DMS 273 (cell line): ENCODE results near the gene TMC6.
"Not testable (repeated sequence)": the region's sequence is repeated elsewhere in the genome, so short reads cannot be mapped to it uniquely, and the experiment has no call there.

Experiments
- DNase-seq: peaks from one replicate; lab custom pipeline; 2025; ENCODE audit not compliant: unreplicated experiment; lab: John Stamatoyannopoulos, UW

TMC6 gene

DNA sequence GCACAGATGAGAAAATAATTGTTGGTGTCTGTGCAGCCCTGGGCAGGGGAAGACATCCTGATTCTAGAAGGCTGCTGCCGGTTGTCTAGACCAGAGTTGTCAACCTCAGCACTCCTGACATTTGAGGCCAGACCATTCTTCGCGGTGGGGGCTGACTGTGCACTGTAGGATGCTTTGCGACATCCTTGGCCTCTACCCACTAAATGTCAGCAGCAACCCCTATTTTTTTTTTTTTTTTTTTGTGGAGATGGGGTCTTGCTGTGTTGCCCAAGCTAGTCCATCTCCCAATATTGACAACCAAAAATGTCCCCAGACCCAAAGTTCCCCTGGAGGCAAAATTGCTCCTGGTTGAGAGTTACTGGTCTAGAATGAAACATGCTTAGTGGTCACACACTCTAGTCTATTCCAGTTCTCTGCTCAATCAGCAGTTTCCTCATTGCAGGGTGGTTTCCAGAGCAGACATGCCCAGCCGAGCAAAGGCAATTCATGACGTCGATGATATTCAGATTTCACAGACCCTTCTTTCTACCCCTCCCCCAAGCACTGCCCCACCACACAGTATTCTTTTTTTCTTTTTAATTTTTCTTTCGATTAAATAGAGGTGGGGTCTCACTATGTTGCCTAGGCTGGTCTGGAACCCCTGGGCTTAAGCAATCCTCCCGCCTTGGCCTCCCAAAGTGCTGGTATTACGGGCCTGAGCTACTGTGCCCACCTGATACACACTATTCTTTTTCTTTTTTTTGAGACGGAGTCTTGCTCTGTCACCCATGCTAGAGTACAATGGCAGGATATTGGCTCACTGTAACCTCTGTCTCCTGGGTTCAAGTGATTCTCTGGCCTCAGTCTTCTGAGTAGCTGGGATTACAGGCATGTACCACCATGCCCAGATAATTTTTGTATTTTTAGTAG is 26.6 kb upstream of the TMC6 start:
- no peak for DNase-seq

DNA sequence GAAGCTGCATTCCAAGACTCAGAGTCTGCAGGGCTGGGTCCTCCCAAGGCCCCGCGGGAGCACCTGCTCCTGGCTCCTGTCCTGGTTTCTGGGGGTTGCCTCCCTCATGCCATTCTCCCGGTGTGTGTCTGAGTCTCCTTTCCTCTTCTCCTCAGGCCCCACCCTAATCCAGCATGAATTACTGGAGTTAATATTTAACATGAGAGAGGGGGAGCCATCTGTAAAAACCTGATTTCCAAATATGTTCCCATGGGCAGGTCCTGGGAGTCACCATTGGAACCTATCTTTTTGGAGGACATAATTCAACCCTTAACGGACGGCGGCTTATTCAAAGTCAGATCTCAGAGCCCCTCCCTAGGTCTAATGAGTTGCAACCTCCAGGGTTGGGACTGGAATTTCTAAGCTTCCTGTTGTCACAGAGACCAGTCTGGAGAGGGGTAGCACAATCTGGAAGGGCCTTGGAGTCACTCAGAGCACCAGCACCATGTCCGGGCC is 23.0 kb upstream of the TMC6 start:
- DNase-seq: no peak

DNA sequence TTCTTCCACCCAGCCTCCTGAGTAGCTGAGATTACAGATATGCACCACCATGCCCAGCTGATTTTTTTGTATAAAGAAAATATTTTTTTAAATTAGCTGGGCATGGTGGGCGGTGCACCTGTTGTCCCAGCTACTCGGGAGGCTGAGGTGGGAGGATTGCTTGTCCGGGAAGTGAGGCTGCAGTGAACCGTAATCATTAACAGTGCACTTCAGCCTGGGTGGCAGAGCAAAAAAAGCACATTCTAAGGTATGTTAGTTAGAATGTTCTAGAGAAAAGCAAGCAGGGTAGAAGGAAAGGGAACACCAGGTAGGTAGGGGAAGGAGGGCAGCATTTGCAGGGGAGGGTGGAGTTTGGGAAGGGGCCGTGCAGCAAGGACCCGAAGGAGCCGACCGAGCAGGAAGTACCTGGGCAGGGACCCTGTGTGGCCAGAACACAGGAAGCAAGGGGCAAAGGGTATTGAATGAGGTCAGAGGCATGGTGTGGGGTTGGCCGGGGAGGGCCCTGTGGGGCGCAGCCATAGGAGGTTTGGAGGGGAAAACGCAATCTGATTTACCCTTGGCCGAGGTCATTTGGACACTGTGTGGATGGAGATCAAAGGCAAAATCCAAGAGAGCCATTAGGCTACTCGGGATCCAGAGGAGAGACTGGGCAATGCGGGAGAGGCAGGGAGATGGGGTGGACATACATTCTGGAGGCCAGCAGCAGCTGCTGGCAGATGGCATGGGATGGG is 19.9 kb upstream of the TMC6 start:
- no peak for DNase-seq

DNA sequence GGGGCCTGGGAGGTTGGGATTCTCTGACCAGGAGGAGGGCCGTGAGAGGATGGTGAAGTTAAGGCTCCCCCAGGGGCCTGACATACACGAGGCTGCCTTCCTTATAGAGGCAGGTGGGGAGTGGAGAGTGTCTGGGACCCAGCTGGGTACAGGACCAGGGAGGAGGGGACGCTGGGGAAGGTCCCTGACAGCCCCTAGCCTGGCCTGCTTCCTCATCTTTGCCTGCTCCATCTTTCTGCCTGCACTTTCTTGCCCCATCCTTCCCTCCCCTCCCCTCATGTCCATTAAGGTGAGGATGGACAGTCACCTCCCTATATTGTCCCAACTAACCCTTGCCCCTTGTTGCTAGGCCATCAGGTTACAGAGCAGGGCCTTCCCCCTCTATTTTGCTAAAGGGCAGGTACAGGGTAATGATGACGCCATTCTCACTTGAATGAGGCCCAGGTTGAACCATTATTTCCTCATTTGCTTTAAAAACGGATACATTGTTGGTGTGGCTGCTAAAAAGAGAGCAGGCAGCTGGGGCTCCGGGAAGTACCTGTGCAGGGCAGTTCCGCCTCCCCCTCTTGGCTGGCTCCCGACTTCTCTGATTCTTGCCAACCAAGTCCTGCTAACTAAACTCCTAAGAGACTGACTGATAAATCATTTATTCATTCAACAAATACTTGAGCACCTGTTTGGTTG is 18.9 kb upstream of the TMC6 start:
- DNase-seq: no peak

DNA sequence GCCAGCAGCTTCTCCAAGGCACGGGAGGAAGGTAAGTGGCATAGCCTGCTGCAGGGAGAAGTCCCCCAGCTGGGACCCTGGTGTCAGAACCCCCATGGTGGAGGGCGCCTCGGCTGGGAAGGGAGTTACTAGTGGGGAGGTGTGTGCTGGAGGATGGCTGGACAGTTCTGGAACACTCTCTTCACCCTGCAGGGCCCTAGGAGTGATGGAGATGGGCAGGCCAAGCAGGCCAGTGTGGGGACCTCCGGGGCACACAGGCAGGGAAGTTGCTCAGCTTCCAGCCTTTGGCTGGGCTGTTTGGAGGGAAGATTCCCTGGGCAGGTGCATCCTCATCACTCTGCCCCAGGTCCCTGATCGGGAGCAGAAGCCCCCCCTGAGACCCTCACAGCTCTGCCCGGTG is 18.3 kb upstream of the TMC6 start:
- DNase-seq: no peak

DNA sequence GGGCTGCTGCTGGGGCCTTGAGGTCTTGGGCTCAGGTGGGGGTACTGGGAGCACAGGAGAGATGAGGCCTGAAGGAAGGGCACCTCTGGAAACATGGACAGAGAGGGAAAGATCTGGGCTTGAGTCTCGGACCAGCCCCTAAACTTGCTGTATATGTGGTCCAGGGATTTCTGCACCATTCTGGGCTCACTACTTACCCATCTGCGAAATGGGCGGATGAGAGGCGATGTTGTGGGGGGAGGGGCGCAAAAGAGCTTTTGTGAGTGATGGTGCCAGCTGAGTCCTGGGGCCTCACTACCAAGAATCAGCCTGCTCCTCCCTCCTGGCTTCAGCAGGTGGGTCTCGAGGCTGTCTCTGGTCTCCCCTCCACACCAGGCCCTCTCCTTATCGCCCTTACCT is 17.9 kb upstream of the TMC6 start:
- DNase-seq: no peak

DNA sequence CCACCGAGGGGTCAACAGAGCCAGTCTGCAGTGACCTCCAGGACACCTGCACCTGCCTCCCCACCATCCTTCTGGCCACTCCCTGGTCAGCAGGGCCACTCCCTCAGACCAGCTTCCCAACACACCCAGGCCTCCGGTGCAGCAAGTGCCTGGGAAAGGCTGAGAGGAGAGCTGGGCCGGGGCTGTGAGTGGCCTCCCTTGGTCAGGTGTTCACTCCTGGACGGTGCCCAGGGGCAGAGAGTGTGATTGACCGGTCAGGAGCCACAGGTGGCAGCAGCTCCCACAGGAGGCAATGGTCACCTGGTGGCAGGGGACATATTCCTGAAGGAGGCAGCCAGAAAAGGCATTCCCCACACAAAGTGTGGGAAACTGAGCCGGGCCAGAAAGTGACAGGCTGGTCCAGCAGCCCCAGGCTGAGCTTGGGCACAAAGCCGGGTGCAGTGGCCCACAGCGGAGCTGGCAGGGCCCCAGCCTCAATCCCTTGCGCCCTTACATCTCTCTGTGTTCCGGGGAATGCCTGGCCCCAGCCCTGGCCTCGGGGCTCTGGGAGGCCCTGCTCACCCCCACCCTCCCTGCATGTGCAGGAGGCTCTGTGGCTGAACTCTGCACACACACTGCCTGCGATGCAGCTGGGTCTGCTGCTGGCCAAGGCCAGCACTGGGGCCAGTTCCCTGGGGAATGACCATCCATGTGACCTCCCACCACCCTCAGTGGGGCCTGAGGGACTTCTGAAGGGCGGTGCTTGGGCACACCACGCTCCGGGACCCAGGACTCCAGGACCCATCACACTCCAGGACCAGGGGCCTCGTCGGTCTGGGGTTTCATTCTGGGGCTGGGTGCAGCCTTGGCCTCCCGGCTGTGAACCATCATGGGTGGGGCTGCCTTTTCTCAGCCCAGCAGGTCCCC is 16.4 kb upstream of the TMC6 start:
- DNase-seq: no peak

DNA sequence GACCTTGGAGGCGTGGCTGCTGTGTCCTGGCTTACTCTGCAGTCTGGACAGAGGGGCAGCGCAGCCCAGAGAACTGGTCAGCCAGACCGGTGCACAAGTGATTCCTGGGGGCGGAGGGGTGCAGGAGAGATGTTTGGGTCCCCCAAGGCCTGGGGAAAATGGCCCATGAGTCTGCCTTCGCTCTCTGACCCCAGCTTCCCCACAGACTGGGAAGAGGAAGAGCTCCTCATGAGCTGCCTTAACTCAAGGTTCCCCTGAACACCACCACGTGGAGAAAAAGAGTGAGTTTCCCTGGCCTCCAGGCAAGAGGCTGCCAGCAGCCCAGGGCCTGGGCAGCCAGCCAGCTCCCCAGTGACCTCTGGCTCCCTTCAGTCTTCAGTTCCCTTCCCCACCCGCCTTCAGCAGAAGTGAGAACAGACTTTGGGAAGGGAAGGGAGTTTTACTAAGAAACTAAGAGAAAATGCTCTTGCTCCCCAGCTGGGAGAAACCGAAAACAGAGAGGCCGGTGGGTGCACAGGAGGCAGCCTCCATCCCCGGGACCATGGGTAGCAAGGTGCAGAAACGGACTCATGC is 15.7 kb upstream of the TMC6 start:
- DNase-seq: peak; percentile 83

DNA sequence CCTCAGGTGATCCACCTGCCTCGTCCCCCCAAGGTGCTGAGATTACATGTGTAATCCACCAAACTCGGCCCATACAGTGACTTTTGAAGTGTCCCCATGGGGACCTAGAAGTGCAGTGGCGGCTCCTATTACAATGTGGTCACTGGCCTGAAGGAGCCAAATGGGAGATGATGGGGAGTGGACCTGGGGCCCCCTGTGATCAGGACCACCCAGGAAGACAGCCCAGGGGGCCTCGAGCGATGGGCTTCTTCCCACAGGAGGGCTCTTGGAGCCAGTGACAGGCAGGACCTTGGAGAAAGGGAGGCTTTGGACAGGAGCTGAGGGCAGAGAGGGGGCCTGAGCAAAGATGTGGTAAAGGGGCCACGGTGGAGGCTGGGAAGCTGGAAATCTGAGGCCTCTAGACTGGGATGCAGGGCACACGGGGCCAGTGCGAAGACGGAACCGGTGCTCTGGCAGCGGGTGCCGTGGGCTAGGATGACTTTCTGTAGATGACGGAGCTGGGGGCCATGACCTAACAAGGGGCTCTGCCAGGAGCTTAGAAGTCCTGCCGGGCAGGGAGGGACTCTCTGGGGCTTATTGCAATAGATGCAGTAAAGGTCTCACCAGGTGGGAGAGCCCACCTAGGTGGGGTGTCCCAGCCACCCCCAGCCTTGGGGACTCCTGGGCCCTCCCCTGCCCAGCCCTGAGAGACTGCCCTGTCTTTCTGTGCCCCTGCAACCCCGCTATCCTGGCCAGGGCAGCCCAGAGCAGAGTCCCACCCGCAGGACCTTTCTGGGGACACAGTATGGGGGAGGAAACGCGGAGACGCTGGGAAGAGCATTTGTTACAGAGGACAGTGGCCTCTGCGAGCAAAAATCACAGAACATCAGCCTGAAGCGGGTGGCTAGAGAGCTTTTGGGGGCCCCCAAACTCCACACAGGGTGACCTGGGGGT is 14.9 kb upstream of the TMC6 start:
- DNase-seq: no peak

DNA sequence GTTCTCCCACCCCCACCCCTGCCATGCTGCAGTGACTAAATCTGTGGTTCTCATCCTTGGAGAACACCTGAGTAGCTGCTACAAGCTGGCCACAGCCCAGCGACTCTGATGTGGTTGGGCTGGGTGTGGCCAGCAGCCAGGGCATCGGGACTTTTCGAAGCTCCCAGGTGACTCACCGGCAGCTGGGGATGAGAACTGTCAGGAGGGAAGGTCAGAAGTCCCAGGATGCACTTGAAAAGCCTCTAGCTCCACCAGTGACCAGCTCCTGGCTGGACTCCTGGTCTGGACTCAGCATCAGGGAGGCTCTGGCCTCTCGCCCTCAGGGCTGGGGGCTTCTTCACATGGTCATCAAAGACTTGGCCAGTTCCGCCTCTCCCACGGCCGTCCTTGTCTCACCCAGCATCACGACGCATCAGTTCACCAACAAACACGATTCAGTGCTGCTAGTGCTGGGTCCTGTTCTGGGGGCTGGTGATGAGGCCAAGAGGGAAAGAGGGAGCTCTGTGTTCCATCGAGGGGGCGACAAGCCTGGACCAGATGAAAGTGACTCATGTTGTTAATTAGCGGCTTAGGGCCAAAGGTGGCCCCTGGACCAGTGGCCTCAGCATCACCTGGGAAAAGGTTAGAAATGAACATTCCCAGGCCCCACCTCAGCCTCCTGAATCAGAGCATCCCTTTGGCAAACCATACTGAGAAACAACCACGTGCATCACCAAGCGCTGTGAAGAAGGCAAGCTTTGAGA is 13.7 kb upstream of the TMC6 start:
- DNase-seq: no peak

DNA sequence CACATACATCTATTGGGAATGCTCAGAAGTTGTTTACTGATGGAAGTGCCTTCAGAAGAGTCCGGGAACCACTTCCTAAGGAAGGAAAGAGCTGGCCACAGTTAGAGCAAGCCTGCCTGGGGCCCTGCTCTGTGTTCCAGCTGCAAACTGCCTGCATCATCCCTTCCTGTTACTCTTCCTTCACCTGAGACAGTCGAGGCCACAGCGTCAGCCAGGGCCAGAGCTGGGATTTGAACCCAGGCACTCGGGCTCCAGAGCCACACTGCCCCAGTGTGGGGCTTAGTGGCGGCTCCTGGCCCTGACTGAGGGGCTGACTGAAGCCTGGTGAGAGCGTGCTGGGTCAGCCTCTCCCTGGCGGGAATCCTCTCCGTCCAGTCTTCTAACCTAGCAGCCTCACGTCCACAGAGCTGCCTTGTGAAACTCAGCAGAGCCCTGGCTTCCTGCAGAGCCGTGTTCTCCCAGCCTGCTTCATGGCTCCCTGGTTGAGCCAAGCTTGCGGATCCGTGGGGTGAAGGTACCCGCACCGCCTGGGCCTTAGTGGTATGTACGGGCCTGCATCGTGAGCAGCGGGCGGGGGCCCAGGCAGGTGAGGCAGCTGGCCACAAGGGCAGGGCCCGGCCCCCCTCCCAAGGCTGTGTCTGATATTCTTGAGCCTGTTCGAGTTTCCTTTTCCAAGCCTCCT is 13.0 kb upstream of the TMC6 start:
- DNase-seq: no peak

DNA sequence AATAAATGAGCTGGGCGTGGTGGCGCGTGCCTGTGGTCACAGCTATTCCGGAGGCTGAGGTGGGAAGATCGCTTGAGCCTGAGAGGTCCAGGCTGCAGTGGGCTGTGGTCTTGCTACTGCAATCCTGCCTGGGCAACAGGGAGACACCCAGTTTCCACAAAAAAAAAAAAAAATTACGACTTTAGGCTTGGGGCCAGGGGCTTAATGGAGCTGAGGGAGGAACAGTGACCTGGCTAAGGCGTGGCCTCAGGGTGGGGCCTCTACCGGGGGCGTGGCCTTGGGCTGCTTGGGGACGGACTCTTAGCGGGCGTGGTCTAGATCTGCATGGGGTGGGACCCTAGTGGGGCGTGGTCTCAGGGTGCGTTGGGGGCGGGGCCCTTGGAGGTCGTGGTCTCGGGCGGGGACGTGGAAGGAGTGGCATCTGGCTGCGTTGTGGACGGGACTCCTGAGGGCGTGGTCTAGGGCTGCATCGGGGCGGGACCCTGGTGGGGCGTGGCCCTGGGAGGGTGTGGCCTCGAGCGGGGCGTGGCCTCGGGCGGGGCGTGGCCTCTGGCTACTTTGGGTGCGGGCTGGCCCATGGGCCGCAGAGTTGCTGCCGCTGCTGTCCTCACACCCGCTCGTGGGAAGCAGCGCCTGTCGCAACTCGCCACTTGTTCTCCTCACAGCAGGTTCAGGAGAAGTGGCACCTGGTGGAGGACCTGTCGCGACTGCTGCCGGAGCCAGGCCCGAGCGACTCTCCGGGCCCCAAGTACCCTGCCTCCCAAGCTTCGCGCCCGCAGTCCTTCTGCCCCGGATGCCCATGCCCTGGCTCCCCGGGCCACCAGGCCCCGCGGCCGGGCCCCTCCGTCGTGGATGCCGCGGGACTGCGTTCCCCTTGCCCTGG is 11.9 kb upstream of the TMC6 start:
- DNase-seq: peak; percentile 93

DNA sequence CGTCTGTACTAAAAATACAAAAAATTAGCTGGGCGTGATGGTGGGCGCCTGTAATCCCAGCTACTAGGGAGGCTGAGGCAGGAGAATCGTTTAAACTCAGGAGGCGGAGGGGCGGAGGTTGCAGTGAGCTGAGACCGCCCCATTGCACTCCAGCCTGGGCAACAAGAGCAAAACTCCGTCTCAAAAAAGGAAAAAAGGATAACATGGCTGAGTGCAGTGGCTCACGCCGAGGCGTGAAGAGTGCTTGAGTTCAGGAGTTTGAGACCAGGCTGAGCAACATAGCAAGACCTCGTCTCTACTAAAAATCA is 11.3 kb upstream of the TMC6 start:
- DNase-seq: not testable (repeated sequence)

DNA sequence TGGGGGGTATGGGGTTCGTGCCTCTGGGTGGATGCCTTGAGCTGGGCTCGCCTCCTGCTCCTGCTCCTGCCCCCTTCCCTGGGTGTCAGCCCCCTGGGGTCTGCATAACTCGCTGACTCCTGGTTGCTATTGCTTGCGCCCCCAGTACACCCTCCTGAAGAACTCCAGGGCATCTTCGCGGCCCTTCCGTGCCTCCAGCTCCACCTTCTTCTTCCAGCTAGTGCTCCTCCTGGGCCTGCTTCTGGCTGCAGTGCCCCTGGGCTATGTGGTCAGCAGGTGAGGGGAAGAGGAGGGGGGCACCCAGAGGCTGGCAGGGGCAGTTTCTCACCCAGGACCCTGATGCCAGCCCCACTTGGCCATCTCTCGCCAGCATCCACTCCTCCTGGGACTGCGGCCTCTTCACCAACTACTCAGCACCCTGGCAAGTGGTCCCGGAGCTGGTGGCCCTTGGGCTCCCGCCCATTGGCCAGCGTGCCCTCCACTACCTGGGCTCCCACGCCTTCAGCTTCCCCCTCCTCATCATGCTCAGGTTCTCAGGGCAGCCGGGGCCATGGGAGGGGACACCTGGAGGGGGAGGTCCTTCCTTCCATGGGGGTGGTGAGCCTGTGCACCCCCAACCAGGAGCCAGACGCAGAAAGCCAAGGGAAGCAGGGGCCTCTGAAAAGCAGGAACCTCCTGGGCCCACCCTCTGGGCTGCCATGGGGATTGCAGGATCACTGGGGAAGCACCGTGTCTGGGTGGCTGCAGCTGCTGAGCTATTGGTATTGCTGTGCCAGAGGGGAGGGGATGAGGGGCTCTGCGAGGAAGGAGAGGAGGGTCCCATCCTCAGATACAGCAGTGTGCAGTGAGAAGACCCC is 9.9 kb upstream of the TMC6 start:
- DNase-seq: no peak

DNA sequence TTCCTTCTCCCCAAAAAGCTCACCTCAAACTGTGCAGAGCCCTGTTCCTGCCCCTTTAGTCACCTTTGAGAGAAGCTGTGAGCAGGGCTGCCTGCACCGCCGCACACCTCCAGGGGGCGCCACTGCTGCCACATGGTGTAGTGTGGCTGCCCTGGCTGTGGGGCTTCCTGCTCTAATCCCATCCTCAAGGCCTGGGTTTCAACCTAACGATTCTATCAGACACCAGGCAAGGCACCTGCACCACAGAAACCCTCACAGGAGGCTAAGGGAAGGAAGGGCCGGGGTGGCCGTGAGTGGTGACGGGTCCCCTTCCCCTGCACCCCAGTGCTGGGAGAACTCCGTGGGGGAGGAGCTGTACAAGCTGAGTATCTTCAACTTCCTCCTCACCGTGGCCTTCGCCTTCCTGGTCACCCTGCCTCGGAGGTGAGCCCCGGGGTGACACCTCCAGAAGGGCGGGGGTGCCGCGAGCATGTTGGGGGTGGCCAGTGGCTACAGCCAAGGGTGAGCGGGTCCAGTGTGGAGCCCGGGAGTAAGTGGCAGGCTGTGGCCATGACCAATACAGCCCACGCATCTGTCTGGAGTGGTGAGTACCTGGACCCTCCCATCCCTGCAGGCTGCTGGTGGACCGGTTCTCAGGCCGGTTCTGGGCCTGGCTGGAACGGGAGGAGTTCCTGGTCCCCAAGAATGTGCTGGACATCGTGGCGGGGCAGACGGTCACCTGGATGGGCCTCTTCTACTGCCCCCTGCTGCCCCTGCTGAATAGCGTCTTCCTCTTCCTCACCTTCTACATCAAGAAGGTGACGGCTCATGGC is 9.0 kb upstream of the TMC6 start:
- DNase-seq: no peak
